Psoas muscle (tissue), 8 donors: ENCODE data around the gene ALDH18A1. TPM values are rescaled to one million over a fixed set of nuclear protein-coding genes. Genes with fewer than 3 reads are reported as not detected.

Source experiments
- ATAC-seq, 4 donors: fragments of 200-7000 bp; cut with Tn5 transposase; one replicate each; pipeline ENCODE4 v1.9.1; 2020; ENCODE audit warnings: moderate library complexity in 3 of 4, mild to moderate bottlenecking in 2 of 4
- DNase-seq, 2 donors: peaks; one replicate each; pipeline ENCODE4 v3.0.0-alpha.2; 2020
- H3K27ac ChIP-seq: fragments of 200-600 bp; one replicate; pipeline ENCODE4 v1.8.0; 2022
- H3K27me3 ChIP-seq, 3 donors: fragments of 200-600 bp in 1 of 3; one replicate each; pipeline versions ENCODE4 v1.6.1 to v1.8.0; 2013 to 2022; ENCODE audit warnings: low read length in 2 of 3, mild to moderate bottlenecking in 2 of 3, moderate library complexity in 1 of 3; ENCODE audit not compliant: insufficient read depth in 3 of 3
- H3K36me3 ChIP-seq, 2 donors: fragments of 200-600 bp in 1 of 2; one replicate each; pipeline versions ENCODE4 v1.6.1 to v1.8.0; 2013 to 2022; ENCODE audit warnings: low read depth in 1 of 2, mild to moderate bottlenecking in 1 of 2, moderate library complexity in 1 of 2; ENCODE audit not compliant: insufficient read depth in 1 of 2
- H3K4me1 ChIP-seq: fragments of 200-600 bp; one replicate; pipeline ENCODE4 v1.8.0; 2022
- H3K4me3 ChIP-seq: fragments of 200-600 bp; one replicate; pipeline ENCODE4 v1.8.0; 2022; ENCODE audit warnings: mild to moderate bottlenecking
- H3K9me3 ChIP-seq: fragments of 200-600 bp; one replicate; pipeline ENCODE4 v1.8.0; 2022
- CTCF ChIP-seq: fragments of 200-600 bp; IDR thresholded peaks from one replicate; pipeline ENCODE4 v1.8.0; 2022; ENCODE audit warnings: antibody characterized with exemption
- WGBS, 3 donors: extraction: QIAGEN DNeasy Blood & Tissue Kit; methylation state at CpG; one replicate each; pipeline versions ENCODE4 v1.1.6 to v1.1.7; 2013; 5-methylcytosine and 5-hydroxymethylcytosine counted together
- intact Hi-C, 2 donors: fragments of 100-400 bp; cut with DNase I; formaldehyde crosslinking; loops; one replicate each; pipeline versions ENCODE4 v1.11.0 to v1.14.2; 2022
- polyA plus RNA-seq, 3 donors: library from polyadenylated mRNA; stranded (reverse); fragments of 200-250 nt; gene quantifications; one replicate each; pipeline ENCODE4 v1.2.3, GENCODE V29; 2013
- total RNA-seq, 4 donors: library from RNA; stranded (reverse); fragmentation: NEBNext Ultra II Directional in 2 of 4; extraction: Animal tissue kit (Norgen Biotek cat#: 25700) in 2 of 4; gene quantifications; one replicate each; pipeline versions ENCODE4 v1.2.1 to v1.2.4, GENCODE V29; 2021 to 2023
- donor health status: healthy with polysubstance abuse.
- donor health status: DM: no; HTN: no; CAD: no; lungs with moderate emphysema.
- donor health status: Bipolar disorder and iron deficiency.
- donor health status: healthy.
- donor health status: DM: yes; HTN: yes; CAD: no.
- donor health status: DM: no; HTN: no; CAD: no.
- donor health status: DM: no; HTN: no; CAD: no.
- donor health status: DM: yes; HTN: yes; CAD: no.

Gene ALDH18A1
- total and polyA plus RNA-seq, 7 donors = 2.4 to 18.1 (median 5.7) TPM

GRCh38 chr10:95653895-95654294, 2.6 kb downstream of the ALDH18A1 start:
- DNase-seq (no peak), ATAC-seq (no peak)
- no peaks in the 10 kb centered on the region for H3K27me3 ChIP-seq
- no peak overlapping the region for H3K4me3 ChIP-seq
- H3K9me3 ChIP-seq = no peaks in the 10 kb centered on the region
- no peak overlapping the region for H3K27ac ChIP-seq
- TF ChIP-seq CTCF = no peak
- intact Hi-C loops = no loop called here
- no peaks in the 10 kb centered on the region for H3K4me1 ChIP-seq
- WGBS, 3 donors = 89 to 93% (median 89%) methylated on average over 5 of the region's 5 CpGs
- H3K36me3 ChIP-seq = peaks cover 0 to 25% of the 10 kb centered on the region in 2 donors

GRCh38 chr10:95651346-95652060, 5.0 kb downstream of the ALDH18A1 start:
- intact Hi-C loops = no loop called here
- H3K4me3 ChIP-seq = no peak overlapping the region
- H3K4me1 ChIP-seq = no peaks in the 10 kb centered on the region
- DNase-seq = no peak
- H3K27me3 ChIP-seq = no peaks in the 10 kb centered on the region
- TF ChIP-seq CTCF = no peak
- no peak for ATAC-seq
- H3K9me3 ChIP-seq = no peaks in the 10 kb centered on the region
- peaks cover 2 to 29% of the 10 kb centered on the region in 2 donors for H3K36me3 ChIP-seq
- H3K27ac ChIP-seq = no peak overlapping the region
- 97 to 100% (median 100%) methylated on average over 1 of the region's 1 CpG for WGBS, 3 donors

DNA sequence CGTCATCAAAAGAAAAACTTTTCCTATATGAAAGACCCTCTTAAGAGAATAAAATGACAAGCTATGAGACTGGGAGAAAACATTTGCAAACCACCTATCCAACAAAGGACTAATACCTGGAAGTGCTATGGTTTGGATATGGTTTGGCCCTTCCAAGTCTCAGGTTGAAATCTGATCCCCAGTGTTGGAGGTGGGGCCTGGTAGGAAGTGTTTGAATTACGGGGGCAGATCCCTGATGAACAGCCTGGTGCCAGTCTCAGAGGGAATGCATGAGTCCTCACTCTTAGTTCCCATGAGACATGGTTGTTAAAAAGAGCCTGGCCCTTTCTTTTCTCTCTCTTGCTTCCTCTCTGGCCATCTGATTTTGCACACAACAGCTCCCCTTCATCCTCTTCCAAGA, 6.3 kb downstream of the ALDH18A1 start:
- no peaks in the 10 kb centered on the region for H3K4me1 ChIP-seq
- no peaks in the 10 kb centered on the region for H3K27me3 ChIP-seq
- peaks cover 2 to 34% of the 10 kb centered on the region in 2 donors for H3K36me3 ChIP-seq
- H3K9me3 ChIP-seq = no peaks in the 10 kb centered on the region
- TF ChIP-seq CTCF = no peak
- H3K4me3 ChIP-seq = no peak overlapping the region
- no peak for ATAC-seq
- intact Hi-C loops = no loop called here
- no peak for DNase-seq
- H3K27ac ChIP-seq = no peak overlapping the region
- WGBS, 3 donors = 59 to 80% (median 64%) methylated on average over 2 of the region's 2 CpGs

- Histone ChIP-seq H3K27me3 (no peaks in the 10 kb centered on the region), H3K36me3 (peaks cover 2 to 33% of the 10 kb centered on the region in 2 donors), H3K27ac (no peak overlapping the region), H3K4me3 (no peak overlapping the region), H3K9me3 (no peaks in the 10 kb centered on the region), H3K4me1 (no peaks in the 10 kb centered on the region)
- no peak for TF ChIP-seq CTCF
- 88 to 96% (median 95%) methylated on average over 1 of the region's 1 CpG for WGBS, 3 donors
- ATAC-seq (no peak), DNase-seq (no peak)
- intact Hi-C loops = no loop called here
Observed at GRCh38 chr10:95648138-95648537, 8.4 kb downstream of the ALDH18A1 start.

DNA sequence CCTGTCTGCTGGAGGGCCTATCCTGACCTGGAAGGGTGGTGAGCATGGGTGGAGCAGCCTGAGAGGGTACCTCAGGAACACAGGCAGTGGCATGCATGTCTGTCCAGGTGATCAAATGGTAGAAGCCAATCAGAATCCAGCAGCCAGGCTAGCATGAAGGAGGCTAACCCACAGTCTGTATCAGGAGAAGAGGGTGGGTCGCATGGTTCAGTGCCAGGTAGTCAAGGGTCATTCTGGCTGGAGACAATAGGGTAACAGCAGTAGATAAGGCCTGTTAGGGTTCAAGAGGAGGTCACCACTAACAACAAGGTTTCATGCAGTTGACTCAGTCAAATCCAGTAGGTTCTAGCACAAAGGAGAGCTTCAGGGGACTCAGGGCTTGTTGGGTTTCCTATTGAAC, 10.4 kb downstream of the ALDH18A1 start:
- DNase-seq (no peak), ATAC-seq (no peak)
- Histone ChIP-seq H3K4me3 (no peak overlapping the region), H3K4me1 (no peaks in the 10 kb centered on the region), H3K27me3 (no peaks in the 10 kb centered on the region), H3K36me3 (peaks cover 2 to 33% of the 10 kb centered on the region in 2 donors), H3K9me3 (no peaks in the 10 kb centered on the region), H3K27ac (no peak overlapping the region)
- WGBS, 3 donors = 88 to 100% (median 91%) methylated on average over 1 of the region's 1 CpG
- intact Hi-C loops = no loop called here
- TF ChIP-seq CTCF = no peak
